Testis (tissue), 5 donors: ENCODE data around the gene TMEM44. TPM values are rescaled to one million over a fixed set of nuclear protein-coding genes. Genes with fewer than 3 reads are reported as not detected.

Source experiments
- DNase-seq: peaks from one replicate; pipeline ENCODE4 v3.0.0-alpha.2; 2019
- H3K27ac ChIP-seq, 2 donors: fragments of 200-600 bp; sonication (generic); one replicate each; pipeline ENCODE4 v1.5.1; 2019
- H3K27me3 ChIP-seq: fragments of 200-600 bp; sonication (generic); one replicate; pipeline ENCODE4 v1.5.1; 2019
- H3K36me3 ChIP-seq: fragments of 200-600 bp; sonication (generic); one replicate; pipeline ENCODE4 v1.5.1; 2017; ENCODE audit warnings: low read depth; ENCODE audit errors: missing control alignments
- H3K4me1 ChIP-seq: fragments of 200-600 bp; sonication (generic); one replicate; pipeline ENCODE4 v1.5.1; 2019
- H3K4me3 ChIP-seq, 2 donors: fragments of 200-600 bp; sonication (generic); one replicate each; pipeline ENCODE4 v1.5.1; 2017 to 2019
- H3K9me3 ChIP-seq: fragments of 200-600 bp; sonication (generic); one replicate; pipeline ENCODE4 v1.5.1; 2017
- CTCF ChIP-seq, 3 experiments: fragments of 450-650 bp in 2 of 3; fragments of 200-600 bp in 1 of 3; sonication (generic) in 1 of 3; IDR thresholded peaks; one replicate each; pipeline ENCODE4 v1.5.1; 2016 to 2019; ENCODE audit warnings: antibody characterized with exemption in 3 of 3, mild to moderate bottlenecking in 2 of 3, moderate library complexity in 1 of 3
- POLR2A ChIP-seq: fragments of 450-650 bp; IDR thresholded peaks from one replicate; pipeline ENCODE4 v1.6.1; 2017; ENCODE audit warnings: antibody characterized with exemption, mild to moderate bottlenecking, moderate library complexity
- WGBS, 2 donors: methylation state at CpG; one replicate each; pipeline ENCODE4 v1.1.5; 2018; 5-methylcytosine and 5-hydroxymethylcytosine counted together
- intact Hi-C: fragments of 100-400 bp; cut with DNase I; formaldehyde crosslinking; loops from one replicate; pipeline ENCODE4 v1.15.1; 2023; ENCODE audit warnings: low total_unique reads
- long read RNA-seq, 2 donors: transcript quantifications; one replicate each; lab custom pipeline, GENCODE V29; 2026
- polyA plus RNA-seq: library from polyadenylated mRNA; stranded (reverse); fragments of 350-450 nt; fragmentation: Illumina TruSeq; extraction: RNeasy Lipid Tissue Mini Kit (QIAGEN cat#74804); gene quantifications from one replicate; pipeline ENCODE4 v1.2.3, GENCODE V29; 2014; ENCODE audit warnings: low read depth, low replicate concordance; ENCODE audit not compliant: insufficient read depth
- total RNA-seq, 2 donors: library from RNA; depleted of rRNA; stranded (reverse); fragments of >200 nt; gene quantifications; one replicate each; pipeline ENCODE4 v1.2.3, GENCODE V29; 2016

The TMEM44 gene
- total RNA-seq, result 10 to 100 TPM; 10.7 to 14.9 TPM
- polyA plus RNA-seq, result 6.8 TPM
- long read RNA-seq, donor 1, partial matches to known transcripts, result 5 of 7 reads
- long read RNA-seq, donor 1, other reads (novel, unspliced or antisense), result 0 of 7 reads
- long read RNA-seq, donor 2, partial matches to known transcripts, result 0 of 3 reads
- long read RNA-seq, donor 2, other reads (novel, unspliced or antisense), result 0 of 3 reads

- DNase-seq, result peak; percentile 73
- Histone ChIP-seq H3K27me3 (no peaks in the 10 kb centered on the region), H3K4me3 (peak within 1 kb of the TSS; percentile 69 to 73), H3K4me1 (no peaks in the 10 kb centered on the region), H3K9me3 (no peaks in the 10 kb centered on the region), H3K36me3 (no peaks in the 10 kb centered on the region), H3K27ac (peak within 1 kb of the TSS; percentile 65 to 76)
- WGBS, 2 donors, result 1% methylated on average over 10 to 55 of the region's 66 CpGs
- TF ChIP-seq CTCF (IDR thresholded peaks at IDR 0.05) (peak; percentile 67 to 74 (median 69)), POLR2A (no peak)
- intact Hi-C loops, result no loop called here
Measured at GRCh38 chr3:194633349-194634004, at the start of gene TMEM44. TMEM44 (minus strand) TSS chr3:194633419; CDS start chr3:194633215, 204 bp downstream.

GRCh38 chr3:194682694-194683310 is 49.6 kb upstream of the TMEM44 start:
- TF ChIP-seq POLR2A (no peak), CTCF (IDR thresholded peaks at IDR 0.05) (peak; percentile 68 to 93 (median 82))
- Histone ChIP-seq H3K4me3 (no peak overlapping the region), H3K4me1 (peaks cover 20% of the 10 kb centered on the region), H3K9me3 (no peaks in the 10 kb centered on the region), H3K27ac (no peak overlapping the region), H3K27me3 (no peaks in the 10 kb centered on the region), H3K36me3 (no peaks in the 10 kb centered on the region)
- DNase-seq, result peak; percentile 81
- 35 to 51% methylated on average over 5 to 14 of the region's 14 CpGs for WGBS, 2 donors
- intact Hi-C loops, result no loop called here

- DNase-seq, result no peak
- no peak overlapping the region for H3K27ac ChIP-seq
- intact Hi-C loops, result no loop called here
- WGBS, 2 donors, result 33 to 45% methylated on average over 4 of the region's 4 CpGs
- H3K36me3 ChIP-seq, result no peaks in the 10 kb centered on the region
- H3K27me3 ChIP-seq, result no peaks in the 10 kb centered on the region
- H3K4me3 ChIP-seq, result no peak overlapping the region
- H3K4me1 ChIP-seq, result peaks cover 14% of the 10 kb centered on the region
- TF ChIP-seq POLR2A, result no peak
- TF ChIP-seq CTCF (IDR thresholded peaks at IDR 0.05), result no peak
- H3K9me3 ChIP-seq, result no peaks in the 10 kb centered on the region
Measured at GRCh38 chr3:194682189-194682693, 49.0 kb upstream of the TMEM44 start.

GRCh38 chr3:194680888-194681615 is 47.8 kb upstream of the TMEM44 start:
- TF ChIP-seq POLR2A (no peak), CTCF (IDR thresholded peaks at IDR 0.05) (no peak)
- 73 to 80% methylated on average over 11 of the region's 11 CpGs for WGBS, 2 donors
- Histone ChIP-seq H3K4me1 (peaks cover 5% of the 10 kb centered on the region), H3K9me3 (no peaks in the 10 kb centered on the region), H3K27ac (no peak overlapping the region), H3K36me3 (no peaks in the 10 kb centered on the region), H3K27me3 (no peaks in the 10 kb centered on the region), H3K4me3 (no peak overlapping the region)
- DNase-seq, result no peak
- intact Hi-C loops, result no loop called here
